Measurements from ENCODE around the gene BTBD9.

The BTBD9 gene

GRCh38 chr6:38639498-38640215 lies at the start of gene BTBD9:
Gene BTBD9, minus strand, starts transcription at chr6:38639929.
- H3K27me3 ChIP-seq (ENCODE audit: insufficient read depth, low read depth, severe bottlenecking) = no peaks in the 10 kb centered on the region
- no peak for TF ChIP-seq CTCF (IDR thresholded peaks at IDR 0.05; ENCODE audit: low read depth, low read length)
- DNase-seq = peak; percentile 88
- H3K9me3 ChIP-seq (ENCODE audit: severe bottlenecking) = no peaks in the 10 kb centered on the region
- H3K36me3 ChIP-seq = peaks cover 5% of the 10 kb centered on the region
- peak within 1 kb of the TSS; percentile 95 for H3K4me3 ChIP-seq (ENCODE audit: low read depth, low read length)
- H3K27ac ChIP-seq = peak within 1 kb of the TSS; percentile 91

GRCh38 chr6:38688579-38689087 lies 48.9 kb upstream of the BTBD9 start:
- Histone ChIP-seq H3K27me3 (ENCODE audit: insufficient read depth, low read depth, severe bottlenecking) (no peaks in the 10 kb centered on the region), H3K36me3 (peaks cover 19% of the 10 kb centered on the region), H3K9me3 (ENCODE audit: severe bottlenecking) (no peaks in the 10 kb centered on the region), H3K4me3 (ENCODE audit: low read depth, low read length) (no peak overlapping the region; the same call in 1 of the 2 replicates), H3K27ac (peak overlapping the region; percentile 4)
- peak; percentile 89 for DNase-seq
- peak; percentile 11; the same call in 1 of the 2 replicates for TF ChIP-seq CTCF (IDR thresholded peaks at IDR 0.05; ENCODE audit: low read depth, low read length)

- DNase-seq = no peak
- TF ChIP-seq CTCF (IDR thresholded peaks at IDR 0.05; ENCODE audit: low read depth, low read length) = no peak
- Histone ChIP-seq H3K27ac (no peak overlapping the region), H3K4me3 (ENCODE audit: low read depth, low read length) (no peak overlapping the region), H3K36me3 (peaks cover 30% of the 10 kb centered on the region), H3K9me3 (ENCODE audit: severe bottlenecking) (no peaks in the 10 kb centered on the region), H3K27me3 (ENCODE audit: insufficient read depth, low read depth, severe bottlenecking) (no peaks in the 10 kb centered on the region)
Observed at GRCh38 chr6:38687549-38687948, 47.8 kb upstream of the BTBD9 start.

- Histone ChIP-seq H3K4me3 (ENCODE audit: low read depth, low read length) (no peak overlapping the region), H3K9me3 (ENCODE audit: severe bottlenecking) (no peaks in the 10 kb centered on the region), H3K36me3 (peaks cover 36% of the 10 kb centered on the region), H3K27ac (no peak overlapping the region), H3K27me3 (ENCODE audit: insufficient read depth, low read depth, severe bottlenecking) (no peaks in the 10 kb centered on the region)
- no peak for DNase-seq
- TF ChIP-seq CTCF (IDR thresholded peaks at IDR 0.05; ENCODE audit: low read depth, low read length) = no peak
Observed at GRCh38 chr6:38687043-38687353, 47.3 kb upstream of the BTBD9 start.

- Histone ChIP-seq H3K27me3 (ENCODE audit: insufficient read depth, low read depth, severe bottlenecking) (no peaks in the 10 kb centered on the region), H3K4me3 (ENCODE audit: low read depth, low read length) (no peak overlapping the region), H3K27ac (no peak overlapping the region), H3K9me3 (ENCODE audit: severe bottlenecking) (no peaks in the 10 kb centered on the region), H3K36me3 (peaks cover 41% of the 10 kb centered on the region)
- TF ChIP-seq CTCF (IDR thresholded peaks at IDR 0.05; ENCODE audit: low read depth, low read length) = no peak
- no peak for DNase-seq
Observed at GRCh38 chr6:38686270-38687042, 46.7 kb upstream of the BTBD9 start.

Measured in WERI-Rb-1 (cell line).